HG03039 (cell line): Measurements from ENCODE around the gene PCNX1.

Experiments
- ATAC-seq: cut with Tn5 transposase; IDR thresholded peaks from one replicate; pipeline ENCODE4 v1.9.1; 2021; ENCODE audit warnings: mild to moderate bottlenecking, moderate library complexity; ENCODE audit not compliant: unreplicated experiment

Gene PCNX1

GRCh38 chr14:70888681-70889175 lies 18.5 kb upstream of the PCNX1 start:
- ATAC-seq, result no peak

DNA sequence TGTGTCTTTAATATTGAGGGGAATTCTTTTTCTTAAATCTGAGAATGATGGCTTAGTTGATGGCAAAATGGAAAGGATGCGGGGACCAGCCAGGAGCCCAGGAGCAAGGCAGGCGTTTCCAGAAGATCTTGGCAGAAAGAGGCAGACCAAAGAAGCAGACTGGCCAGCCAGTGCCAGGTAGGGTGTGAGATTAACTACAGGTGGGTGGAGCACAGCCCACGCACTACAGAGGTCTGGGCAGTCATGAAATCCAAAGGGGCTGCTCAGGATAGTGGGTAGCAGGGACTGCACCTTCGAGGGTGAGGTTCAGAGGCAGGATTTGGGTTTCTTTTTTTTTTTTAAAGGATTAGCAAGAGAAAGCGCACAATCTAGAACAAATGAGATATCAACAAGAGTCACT lies 17.7 kb upstream of the PCNX1 start:
- ATAC-seq, result no peak

DNA sequence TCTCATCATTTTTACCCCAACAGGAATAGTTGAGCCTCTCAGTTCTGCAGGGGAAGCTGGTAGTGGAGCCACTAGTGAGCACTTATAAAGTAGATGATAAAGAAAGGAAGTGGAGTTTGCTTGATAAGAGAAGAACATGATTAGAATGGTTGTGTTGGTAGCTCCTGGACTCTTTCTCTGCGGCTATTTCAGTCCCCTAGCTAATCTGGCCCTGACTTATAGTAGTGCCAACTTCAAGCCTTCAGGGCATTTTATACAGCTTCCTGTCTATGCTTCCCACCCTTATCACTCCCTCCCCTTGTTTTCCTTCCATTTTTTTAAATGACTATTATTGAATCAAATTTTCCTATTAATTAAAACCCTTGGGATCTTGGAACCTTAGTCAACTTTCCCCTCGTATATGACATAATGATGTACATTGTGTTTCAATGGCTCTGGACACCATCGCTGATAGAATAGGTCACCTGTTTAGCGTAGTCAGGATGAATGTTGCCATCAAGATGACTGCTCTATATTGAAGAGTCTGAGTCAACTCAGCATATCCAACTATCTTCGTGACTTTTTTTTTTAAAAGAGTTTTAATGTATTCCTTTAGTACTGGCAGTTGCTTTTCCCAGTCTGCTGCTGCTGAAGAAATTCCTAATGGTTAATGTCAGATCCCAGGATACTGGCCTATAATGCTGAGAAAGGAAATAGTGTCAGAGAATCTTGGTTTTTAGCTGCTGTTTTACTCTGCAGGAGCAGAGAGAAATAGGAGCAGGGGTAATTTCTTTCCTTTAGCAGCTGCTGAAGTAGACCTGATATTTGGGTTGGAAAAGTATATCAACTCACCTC lies 16.2 kb upstream of the PCNX1 start:
- no peak for ATAC-seq

DNA sequence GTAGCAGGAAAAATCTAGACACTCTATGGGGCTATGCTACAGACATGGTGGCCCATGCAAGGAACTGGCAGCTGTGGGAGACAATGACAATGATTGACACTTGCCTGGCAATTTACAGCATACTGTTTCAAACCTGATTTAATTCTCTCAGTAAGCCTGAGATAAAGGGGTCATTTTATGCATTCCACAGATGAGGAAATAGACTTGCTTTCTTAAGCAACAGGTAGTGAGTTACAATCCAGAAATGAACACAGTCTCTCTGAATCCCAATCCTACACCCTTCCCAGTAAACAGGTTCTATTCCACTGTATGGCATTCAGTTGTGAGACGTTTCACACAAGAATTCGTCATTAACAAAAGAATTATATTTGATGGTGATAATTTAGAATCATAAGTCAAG lies 15.5 kb upstream of the PCNX1 start:
- no peak for ATAC-seq

GRCh38 chr14:70893062-70893845 lies 14.0 kb upstream of the PCNX1 start:
- ATAC-seq, result no peak

DNA sequence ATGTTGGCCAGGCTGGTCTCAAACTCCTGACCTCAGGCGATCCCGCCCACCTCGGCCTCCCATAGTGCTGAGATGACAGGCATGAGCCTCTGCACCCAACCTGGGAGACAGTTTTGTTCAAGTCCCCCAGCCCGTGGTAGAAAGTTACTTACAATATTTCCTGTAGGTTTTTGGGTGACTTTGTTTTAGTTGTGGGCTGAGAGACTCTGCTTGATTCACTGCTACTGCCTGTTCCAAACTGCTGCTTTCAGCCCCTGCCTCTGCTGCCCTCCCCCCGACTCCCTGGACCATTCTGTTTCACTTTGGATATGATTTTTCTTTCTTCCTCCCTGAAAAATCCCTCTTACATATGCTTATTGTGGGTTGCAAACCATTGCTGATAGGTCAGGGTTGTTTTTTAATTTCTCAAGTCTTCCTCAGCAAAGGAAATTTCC lies 13.4 kb upstream of the PCNX1 start:
- no peak for ATAC-seq

- ATAC-seq, result no peak
These were observed 12.4 kb upstream of the PCNX1 start for GRCh38 chr14:70894868-70895267.

DNA sequence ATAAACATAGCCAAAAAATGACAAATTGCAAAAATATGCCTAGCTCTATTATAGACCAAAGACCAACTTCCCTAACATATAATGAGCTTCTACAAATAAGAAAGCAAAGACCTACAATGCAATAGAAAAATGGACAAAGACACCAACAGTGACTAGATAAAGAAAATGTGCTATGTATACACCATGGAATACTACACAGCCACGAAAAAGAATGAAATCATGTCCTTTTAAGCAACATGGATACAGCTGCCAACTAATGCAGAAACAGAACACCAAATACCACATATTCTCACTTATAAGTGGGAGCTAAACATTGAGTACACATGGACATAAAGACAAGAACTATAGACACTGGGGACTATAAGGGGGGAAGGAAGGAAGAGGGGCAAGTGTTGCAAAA lies 10.9 kb upstream of the PCNX1 start:
- ATAC-seq, result no peak

DNA sequence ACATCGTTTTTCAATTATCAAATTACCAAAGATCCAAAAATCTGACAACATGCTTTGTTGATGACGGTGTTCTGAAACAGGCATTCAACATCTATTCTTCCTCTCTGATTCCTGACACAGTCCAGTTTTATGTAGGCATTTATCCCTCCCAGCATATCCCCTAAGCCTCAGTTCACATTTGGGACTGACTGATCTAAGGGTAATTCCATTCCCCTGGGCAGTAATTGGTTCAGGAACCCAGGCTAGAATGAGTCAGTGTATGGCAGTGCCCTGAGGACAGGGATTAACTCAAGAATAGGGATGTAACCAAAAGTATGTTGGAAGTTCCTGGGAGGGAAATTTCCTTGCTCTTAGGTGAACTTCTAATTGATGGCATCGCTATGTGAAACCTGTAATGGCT lies 10.3 kb upstream of the PCNX1 start:
- no peak for ATAC-seq

GRCh38 chr14:70897464-70897863 lies 9.8 kb upstream of the PCNX1 start:
- no peak for ATAC-seq

GRCh38 chr14:70898111-70898745 lies 9.0 kb upstream of the PCNX1 start:
- no peak for ATAC-seq

DNA sequence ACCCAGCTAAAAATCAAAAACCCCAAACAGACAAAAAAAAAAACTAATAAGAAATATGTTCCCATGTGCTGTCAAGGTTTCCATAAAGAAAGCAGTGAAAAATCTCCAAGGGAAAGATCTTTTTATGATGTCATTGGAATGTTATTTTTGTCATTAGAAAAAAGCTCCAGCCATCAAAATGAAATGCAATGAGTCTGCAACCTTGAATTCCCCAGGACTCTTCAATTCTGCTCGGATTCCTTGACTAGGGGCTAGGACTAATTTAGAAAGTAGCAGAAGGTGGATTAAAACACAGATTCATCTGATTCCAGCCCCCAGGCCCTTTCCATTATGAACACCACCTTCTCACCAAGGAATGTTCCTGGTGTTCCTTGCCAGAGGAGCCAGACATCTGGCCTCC lies 6.0 kb upstream of the PCNX1 start:
- ATAC-seq, result no peak

DNA sequence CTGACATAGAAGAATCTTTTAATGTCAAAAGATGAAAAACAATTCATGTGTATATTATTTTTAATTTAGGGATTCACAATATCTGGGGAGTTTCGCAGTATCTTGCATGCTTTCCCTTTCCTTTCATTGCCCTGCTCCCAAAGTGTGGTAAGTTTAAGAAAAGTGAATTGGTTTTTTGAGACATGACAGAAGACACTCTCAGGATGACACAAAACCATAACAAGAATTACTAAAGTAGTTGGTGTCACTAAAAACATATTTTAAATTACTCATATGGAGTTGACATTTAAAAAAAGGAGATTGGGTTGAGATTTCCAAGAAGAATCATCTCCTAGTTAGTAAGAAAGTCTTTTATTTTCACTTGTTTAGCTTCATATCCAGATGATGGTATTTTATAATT lies 5.1 kb upstream of the PCNX1 start:
- ATAC-seq, result no peak

DNA sequence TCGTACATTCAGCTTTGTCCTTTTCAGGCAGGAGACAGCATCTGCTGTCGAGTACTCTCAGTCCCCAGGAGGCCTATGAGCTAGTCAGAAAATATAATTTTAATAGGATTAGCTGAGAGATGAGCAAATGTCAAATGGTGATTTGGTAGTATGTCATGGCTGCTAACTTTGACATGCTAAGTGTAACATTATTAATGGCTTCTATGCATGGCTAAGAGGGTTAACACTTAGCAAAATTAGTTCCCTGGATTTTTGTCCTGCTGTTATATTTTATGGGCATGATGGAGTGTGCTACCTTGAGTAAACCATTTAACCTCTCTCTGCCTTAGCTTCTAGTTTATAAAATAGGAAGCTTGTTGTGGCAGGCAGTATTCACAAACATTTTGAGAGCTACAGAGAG lies 2.9 kb upstream of the PCNX1 start:
- no peak for ATAC-seq

- no peak for ATAC-seq
These were observed 2.0 kb upstream of the PCNX1 start for GRCh38 chr14:70905301-70905700.

DNA sequence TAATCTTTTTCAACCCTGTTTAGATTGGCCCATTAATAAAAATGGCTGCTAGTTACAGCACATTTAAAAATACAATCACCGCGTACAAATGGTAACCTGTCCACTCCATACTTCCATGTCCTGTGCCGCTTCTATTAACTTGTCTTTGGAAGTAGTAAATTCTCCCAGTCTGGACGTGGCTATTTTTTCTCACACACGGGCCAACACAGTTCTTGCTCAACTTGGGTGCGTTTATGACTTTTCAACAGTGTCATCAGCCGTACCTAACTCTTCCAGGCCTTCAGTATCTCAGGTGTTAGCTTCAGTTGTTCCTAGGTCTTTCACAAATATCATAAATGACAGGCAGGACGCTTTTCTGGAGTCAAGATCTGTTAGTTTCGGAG lies 475 bp upstream of the PCNX1 start:
- ATAC-seq, result no peak

DNA sequence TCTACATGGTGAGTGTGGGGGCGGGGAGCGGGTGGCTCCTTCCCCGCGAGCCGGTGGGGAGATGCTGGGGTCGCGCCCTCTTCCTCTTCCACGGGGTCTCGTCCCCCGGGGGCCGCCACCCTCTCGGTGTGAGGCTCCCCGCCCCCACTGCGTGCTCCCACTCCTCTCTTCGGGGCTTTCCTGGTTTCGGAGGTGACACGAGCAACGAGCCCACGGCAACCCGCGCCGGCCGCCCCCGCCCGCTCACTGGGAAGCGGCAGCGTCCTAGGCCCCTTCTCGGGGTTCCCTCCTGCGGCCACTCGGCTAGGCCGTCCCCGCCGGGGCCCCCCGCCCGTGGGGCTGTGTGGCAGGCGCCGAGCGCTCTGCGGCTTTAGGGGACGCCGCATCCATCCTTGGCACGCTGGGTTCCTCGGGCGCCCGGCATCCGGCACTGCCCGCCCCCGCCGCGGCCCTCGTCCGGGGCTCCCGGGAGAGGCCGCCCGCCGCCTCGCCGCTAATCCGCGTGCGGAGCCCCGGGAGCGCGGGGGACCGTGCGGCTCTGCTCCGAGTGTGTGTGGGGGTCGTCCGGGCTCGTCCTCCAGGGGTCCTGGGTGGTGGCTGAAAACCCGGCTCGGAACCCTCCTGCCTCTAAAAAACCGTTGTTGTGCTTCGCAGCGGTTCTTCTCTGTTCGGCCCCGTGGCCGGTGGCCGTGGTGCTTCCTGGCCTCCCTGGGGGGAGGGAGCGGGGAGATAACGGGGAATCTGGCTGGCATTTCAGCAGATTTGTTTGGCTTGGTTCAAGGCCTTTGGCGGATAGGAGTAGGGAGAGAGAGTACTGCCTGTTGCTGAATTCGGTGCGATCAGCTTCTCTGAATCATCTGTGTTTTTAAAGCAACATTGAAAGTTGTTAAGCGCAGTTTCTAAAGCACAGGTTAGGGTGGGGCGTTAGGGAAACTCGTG lies 1.0 kb downstream of the PCNX1 start:
- peak; percentile 16 for ATAC-seq

- ATAC-seq, result no peak
These were observed 1.8 kb downstream of the PCNX1 start for GRCh38 chr14:70908935-70909641.

DNA sequence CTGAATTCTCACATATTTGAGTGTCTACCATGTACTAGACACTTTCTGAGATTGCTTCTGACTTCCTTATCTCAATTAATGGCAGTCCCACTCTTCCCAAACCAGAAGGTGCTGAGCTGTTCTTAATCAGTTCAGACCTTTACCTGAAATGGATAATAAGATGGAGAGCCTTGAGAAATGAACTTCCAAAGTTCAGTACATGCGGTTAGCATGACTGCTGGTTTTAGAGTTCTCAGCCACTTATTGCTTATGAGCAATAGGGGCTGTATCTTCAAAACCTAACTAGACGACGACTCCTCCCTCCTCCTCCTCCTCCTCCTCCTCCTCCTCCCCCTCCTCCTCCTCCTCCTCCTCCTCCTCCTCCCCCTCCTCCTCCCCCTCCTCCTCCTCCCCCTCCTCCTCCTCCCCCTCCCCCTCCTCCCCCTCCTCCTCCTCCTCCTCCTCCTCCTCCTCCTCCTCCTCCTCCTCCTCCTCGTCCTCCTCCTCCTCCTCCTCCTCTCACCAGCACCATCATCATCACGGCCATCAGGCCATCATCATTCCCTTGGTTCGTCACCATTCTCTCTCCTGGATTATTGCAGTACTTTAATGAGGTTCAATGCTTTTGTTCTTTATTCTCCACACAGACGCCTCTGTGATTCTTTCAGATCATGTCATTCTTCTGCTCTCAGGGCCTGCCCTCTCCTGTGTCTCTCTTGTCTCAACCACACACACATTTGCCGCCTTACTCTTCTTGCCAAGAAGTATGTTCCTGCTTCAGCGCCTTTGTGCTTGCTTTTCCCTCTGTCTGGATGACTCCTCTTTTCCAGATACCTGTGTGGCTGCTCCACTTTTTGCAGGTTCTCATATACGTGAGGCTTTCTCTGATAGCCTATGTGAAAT lies 2.7 kb downstream of the PCNX1 start:
- ATAC-seq, result no peak
